ENCODE results near the gene NIPAL3.

NIPAL3 gene

DNA sequence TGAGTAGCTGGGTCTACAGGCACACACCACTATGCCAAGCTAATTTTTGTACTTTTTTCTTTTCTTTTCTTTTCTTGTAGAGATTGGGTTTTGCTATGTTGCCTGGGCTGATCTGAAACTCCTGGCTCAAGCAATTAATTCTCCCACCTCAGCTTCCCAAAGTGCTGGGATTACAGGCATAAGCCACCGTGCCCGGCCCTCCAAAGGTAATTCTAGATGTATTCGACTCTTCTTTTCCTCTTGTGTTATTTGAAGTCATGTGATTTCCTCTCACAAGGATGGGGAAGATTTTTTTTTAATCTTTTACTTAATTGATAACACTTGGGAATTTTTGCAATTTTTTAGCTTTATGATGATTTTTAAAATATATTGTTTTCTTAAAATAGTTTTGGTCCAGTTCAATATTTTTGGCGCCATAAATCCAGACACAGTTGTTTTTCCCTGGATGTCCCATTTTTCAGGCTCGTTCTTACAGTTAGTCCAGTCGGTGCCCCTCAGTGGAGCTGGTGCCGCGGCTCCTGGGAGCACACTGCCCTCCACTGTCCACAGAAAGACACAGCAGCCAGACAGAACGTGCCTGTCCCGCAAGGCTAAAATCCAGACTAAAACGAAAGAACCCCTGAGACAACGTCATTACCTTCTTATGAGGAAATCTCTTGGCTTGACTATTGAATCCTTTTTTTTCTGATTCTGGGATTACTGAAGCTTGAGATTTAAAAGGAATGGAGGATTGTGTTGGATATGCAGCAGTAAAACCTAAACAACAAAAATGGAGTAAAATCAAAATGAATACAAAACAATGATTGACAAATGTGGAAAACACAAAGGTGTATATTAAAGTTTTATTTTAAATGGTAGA, 24.4 kb upstream of the NIPAL3 start:
- peak; percentile 35 for DNase-seq (ENCODE audit: low read depth, low spot score)

DNA sequence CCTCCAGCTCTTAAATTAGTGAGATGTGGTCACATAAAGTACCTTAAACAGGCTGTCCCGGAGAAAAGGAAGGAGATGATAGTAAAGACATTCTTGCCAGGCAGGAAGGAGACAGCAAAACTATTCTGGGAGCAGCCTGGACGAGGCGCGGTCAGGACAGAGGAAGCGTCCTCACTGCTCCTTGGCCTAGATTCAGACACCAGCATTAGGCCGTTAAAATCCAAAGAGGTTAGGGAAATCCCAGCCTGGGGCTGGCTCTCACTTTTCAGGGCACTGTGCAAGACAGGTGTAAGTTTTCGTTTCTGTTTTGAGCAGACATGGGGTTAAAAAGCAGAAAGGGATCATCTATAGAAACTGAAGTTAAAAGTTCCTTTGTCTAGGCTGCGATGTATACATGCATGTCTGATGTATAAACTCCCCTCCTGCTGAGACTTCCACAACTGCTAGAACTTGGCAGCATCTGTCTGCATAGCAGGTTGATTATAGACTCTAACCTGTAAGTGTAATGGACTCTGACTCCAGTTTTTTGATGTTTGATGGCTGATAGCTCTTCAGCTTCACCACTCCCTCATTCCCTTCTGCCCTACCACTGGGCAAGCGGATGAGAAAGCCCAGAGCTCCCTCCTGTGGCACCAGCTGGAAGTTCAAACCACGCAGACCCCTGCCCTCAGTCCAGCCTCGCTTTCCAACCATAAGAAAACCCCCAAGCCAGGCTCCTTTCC, 23.6 kb upstream of the NIPAL3 start:
- DNase-seq (ENCODE audit: low read depth, low spot score) = no peak

DNA sequence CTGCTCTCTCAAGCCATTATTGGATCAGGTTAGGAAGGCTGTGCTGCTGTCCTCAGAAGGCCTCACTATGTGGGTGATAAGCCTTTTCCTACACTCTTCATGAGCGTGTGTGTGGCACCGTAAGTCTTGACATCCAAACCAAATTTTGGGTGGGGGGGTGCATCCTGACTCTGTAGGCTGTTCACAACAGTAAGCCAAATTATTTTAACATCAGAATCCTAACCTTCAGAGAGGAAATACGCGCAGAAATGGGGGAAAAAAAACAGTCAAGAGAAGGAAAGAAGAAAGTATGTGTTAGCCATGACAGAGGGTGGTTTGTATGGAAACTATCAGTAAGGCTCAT, 23.0 kb upstream of the NIPAL3 start:
- no peak for DNase-seq (ENCODE audit: low read depth, low spot score)

DNA sequence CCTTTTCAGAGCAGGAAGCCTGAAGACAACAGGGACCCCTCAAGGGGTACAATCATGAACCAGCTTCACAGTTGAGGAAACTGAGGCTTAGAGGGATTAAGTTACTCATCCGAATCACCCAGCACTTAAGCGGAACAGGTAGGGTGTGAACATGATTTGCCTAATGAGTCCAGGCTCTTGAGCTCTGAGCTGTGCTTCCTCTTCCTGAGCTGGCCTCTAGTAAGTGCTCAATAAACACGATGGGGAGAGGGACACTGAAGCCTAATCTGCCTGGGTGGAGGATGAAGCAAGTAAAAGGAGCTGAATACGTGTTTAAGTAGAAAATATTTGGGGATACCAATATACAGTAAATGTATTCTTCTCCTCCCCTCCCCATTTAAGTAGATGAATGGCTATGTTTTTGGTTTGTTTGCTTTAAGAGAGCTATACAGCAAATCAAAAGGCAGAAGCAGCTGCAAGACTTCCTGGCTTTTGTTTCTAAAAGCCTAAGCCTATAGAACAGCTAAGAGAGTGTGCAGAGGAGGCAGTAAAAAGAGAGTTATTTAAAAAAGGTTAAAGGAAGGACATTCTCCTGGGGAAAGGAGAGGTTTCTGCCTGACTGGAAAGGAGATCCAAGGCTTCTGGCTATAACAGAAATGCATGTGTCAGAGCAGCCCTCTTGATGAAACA, 22.5 kb upstream of the NIPAL3 start:
- DNase-seq (ENCODE audit: low read depth, low spot score) = no peak

DNA sequence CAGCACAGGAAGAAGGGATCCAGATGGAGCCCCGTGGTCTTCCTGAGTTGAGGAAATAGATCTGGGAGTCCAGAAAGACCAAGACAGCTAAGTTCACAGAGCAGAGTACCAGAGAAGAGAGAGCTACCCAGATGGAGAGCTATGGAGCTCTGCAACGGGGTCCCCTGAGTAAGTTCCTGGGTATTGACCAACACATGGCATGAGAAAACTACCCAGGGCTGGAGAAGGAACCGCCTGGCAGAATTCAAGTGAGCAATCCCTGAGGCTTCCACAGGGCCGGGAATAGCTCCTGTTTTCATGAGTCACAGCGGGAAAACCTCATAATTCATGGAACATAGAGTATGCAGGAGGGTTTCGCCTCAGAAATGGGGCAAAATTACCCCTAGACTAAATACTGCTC, 21.7 kb upstream of the NIPAL3 start:
- no peak for DNase-seq (ENCODE audit: low read depth, low spot score)

DNA sequence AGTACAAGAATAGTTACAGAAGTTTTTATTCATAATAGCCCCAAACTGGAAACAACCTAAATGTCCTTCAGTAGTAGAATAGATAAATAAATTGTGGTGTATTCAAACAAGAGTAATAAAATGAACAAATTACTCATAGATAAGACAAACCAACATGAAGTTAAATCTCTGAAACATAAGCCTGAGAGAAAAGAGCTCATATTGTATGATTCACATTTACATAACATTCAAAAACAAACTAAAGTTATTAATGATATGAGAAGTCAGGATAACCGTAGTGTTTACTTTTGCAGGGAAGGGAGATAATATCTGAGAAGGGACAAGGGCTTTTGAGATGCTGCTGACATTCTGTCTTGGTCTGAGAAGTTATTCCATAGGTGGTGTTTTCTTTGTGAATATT, 15.5 kb upstream of the NIPAL3 start:
- no peak for DNase-seq (ENCODE audit: low read depth, low spot score)

DNA sequence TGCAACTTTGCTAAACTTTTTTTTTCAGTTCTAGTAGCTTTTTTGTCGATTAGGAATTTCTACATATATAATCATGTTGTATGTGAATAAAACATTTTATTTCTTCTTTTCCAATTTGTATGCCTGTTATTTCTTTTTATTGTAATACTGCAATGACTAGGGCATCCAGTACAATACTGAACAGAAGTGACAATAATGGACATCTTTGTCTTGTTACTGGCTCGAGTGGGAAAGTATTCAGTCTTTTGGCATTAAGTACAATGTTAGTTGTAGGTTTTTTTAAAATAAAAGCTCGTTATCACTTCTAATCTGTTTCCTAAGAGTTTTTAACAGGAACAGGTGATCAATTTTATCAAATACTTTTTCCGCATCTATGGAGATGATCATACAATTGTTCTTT, 11.8 kb upstream of the NIPAL3 start:
- DNase-seq (ENCODE audit: low read depth, low spot score) = no peak

DNA sequence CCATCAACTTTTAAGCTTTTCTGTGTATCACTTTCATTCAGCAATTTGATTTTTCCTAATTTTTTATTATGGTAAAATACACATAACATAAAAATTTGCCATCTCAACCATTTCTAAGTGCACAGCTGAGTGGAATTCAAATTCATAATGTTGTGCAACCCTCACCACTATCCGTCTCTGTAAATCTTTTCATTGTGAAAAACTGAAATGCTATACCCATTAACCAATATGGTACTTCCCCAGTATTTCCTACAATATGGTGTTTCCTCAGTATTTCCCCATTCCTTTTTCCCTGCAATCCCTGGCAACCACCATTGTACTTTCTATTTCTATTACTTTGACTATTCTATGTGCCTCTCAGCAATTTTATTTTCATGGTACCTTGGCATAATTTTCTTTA, 8.8 kb upstream of the NIPAL3 start:
- DNase-seq (ENCODE audit: low read depth, low spot score) = no peak

DNA sequence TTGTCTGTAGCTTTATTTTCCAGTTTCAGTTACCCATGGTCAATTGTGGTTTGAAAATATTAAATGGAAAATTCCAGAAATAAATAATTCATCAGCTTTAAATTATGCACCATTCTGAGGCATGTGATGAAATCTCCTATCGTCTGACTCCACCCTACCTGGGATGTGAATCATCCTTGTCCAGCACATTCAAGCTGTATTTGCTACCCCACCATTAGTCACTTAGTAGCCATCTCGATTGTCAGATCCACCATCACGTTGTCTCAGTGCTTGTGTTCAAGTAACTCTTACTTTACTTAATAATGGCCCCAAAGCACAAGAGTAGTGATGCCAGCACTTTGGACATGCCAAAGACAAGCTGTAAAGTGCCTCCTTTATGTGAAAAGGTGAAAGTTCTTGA, 6.1 kb upstream of the NIPAL3 start:
- DNase-seq (ENCODE audit: low read depth, low spot score) = no peak

DNA sequence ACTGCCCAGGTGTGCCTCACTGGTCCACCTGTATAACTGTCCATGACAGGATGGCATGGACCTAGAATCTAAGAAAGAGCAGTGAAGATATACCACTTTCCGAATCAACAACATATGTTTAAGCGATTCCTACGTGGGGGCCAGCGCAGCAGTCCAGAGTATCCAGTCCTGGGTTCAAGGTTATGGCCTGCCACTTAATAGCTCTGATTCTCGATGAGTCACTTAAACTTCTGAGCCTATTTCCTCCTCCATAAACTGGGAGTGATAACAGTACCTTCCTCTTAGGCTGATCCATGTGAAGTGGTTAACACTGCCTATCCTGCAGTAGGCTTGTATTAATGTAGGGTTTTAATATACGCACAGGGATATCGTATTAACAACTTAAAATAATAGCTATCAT, 4.9 kb upstream of the NIPAL3 start:
- no peak for DNase-seq (ENCODE audit: low read depth, low spot score)

DNA sequence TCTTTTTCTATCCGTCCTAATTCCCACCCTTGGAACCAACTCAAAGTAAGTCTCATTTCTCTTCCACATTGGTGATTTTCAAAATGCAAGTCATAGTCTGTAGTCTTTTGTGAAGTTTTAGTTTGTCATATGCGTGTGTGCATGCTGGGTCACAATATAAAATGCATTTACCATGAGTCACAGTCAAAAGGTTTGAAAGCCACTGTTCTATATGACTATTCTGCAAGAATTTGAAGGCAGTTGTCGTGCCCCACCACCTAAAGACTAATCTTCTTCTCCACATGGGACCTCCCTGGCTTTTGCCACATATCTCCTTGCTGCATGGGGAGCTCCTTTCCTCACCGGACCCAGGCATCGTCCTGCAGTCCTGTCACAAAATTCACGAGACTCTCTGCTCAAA, 3.6 kb upstream of the NIPAL3 start:
- no peak for DNase-seq (ENCODE audit: low read depth, low spot score)

DNA sequence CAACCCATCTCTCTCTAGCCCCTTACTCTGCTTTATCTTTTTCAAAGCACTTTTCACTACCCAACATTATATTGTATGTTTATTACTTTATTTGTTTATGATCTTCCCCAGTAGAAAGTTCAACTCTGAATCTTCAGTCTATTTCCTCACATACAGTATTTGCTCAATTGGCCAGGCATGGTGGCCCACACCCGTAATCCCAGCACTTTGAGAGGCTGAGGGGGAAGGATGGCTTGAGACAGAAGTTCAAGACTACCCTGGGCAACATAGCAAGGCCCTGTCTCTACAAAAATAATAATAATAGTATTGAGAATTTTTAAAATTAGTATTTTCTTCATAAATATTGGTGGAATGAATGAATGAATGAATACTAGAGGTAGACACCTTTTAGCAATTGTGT, 3.2 kb upstream of the NIPAL3 start:
- no peak for DNase-seq (ENCODE audit: low read depth, low spot score)

DNA sequence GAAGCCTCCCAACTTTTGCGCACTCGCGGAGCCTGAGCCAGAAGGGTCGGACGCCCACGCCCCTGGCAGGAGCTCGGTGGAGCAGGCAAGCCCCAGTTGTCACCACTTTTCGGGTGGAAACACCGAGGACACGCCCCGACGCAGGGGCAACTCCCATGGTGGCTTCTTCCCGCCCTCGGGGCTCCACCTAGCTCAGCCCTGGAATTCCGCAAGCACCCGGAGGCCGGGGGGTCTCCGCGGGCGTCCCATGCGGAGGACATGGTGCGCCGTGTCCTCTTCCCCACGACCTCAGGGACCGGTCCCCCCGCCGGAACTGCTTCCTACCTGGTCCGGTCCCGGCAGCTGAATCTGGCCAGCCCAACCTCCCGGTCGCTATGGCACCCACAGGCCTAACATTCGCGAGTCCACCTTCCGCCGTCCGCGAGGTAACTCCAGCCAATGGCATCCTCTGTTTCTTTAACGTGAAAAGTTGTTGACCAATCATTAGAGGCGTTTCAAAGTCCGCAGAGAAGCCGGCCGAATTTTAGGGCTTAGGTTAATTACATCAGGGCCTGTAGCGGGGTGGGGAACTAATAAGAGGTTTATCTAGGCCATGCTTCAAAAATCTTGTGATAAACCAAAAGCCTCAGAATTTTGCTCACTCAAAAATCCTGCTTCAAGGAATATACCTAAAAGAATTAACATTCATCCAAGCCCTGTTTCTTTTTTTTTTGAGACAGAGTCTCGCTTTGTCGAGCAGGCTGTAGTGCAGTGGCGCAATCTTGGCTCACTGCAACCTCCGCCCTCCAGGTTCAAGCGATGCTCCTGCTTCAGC, 2.0 kb upstream of the NIPAL3 start, which contains the start of gene STPG1:
Gene STPG1 (minus strand): TSS at position 433 of the 814 bp plus-strand sequence. CDS start 12,394 bp downstream, outside the sequence.
- peak; percentile 41 for DNase-seq (ENCODE audit: low read depth, low spot score)

DNA sequence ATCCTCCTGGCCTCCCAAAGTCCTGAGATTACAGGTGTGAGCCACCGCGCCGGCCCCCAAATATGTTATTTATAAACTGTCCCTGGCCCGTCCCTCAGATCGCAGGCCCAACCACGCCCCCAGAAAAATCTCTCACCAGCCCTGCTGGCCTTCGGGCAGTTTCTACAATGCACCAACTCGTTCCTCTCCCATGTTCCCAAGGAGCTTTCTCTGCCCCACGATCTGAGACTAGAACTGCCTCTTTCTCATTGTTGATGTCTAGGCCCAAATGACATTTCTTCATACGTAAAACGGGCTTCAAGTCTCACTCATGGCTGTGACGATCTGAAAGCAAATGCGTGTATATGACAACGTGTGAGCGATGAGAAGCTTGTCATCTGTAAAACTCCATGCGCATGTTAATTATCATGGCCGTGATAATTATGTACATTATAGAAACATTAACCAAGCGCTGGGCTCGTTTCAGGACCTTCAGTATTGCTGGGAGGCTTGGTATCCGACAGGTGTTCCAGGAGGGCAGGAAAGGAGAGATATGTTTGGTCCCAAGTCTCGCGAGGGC, 748 bp upstream of the NIPAL3 start:
- no peak for DNase-seq (ENCODE audit: low read depth, low spot score)

DNA sequence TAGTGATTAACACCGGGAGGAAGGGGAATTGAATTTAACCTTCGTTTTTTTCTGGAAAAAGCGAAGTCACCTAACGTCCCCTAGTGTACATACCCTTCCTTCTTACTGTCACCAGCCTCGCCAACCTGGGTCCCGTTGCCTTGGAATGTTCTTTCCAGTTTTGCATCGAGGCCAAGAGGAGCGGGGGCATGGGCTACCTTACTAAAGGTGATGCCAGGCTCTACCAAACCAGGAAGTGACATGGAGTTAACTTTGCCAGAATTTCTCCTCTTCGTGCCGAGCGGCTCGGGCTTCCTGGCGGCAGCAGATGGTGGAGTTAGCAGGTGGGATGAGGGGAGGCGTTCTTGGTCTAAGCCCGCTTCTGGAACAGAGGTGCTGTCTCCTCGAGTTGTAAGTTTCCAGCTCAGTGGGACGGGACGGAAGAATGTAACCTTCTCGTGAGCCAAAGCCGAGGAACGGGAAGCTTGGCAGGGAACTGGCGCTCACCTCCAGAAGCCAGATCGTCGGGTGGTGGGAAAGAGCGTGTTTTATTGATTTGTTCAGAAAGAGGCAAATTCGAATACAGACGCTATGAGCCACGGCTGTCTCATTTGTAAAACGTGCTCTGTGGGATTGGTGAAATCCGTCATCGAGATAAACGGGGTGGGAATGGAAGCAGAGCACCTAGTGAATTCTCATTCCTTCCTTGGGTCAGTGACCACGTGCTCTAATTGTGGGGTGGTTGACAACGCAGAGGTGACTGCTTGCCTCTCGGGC, 486 bp downstream of the NIPAL3 start:
- no peak for DNase-seq (ENCODE audit: low read depth, low spot score)

DNA sequence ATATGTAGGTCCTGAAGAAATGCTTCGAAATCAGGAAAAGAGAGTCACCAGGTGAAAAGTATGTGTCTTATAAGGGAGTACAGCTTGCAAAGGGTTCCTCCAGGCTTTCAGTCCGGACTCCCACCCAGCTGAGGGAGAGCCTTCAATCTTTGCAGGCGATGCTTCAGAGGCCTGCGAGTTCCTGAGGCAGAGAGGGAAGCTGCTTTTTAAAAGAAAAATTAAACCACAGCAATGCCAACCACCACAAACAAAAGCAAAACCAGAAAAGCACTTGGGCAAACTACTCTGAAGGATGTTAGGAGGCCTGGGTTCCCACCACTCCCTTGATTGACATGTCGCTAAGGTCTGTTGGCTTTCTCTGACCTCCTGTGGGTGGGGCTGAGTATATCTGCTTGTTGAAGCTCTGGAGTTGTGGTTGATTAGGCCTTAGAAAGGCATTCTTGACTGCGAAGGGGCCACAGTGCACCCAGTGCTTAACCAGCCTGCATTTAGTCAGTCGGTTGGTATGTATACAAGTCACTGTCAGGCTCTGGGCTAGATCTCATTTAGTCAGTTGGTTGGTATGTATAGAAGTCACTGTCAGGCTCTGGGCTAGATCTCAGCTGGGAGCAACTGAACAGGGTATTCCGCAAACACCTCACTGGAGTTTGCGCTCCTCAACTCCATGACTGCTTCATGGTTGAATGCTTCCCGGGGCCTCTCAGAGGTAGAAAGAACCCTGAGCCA, 1.2 kb downstream of the NIPAL3 start:
- DNase-seq (ENCODE audit: low read depth, low spot score) = no peak

DNA sequence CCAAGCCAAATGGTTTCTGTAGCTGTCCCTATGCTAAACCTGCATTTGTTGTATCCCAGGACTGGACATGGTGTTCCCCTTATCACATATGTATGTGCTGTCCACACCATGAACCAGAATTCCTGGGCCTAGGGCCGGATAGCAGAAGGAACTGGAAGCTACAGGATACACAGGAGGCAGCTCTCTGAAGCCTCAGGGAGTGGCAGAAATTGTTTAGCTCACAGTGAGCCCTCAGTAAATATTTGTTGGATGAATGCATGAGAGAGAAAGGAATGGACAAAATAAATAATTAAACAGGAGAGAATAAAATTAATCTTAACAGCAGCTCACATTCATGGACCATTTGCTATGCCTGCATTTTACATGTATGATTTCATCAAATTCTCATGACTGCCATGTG, 2.1 kb downstream of the NIPAL3 start:
- DNase-seq (ENCODE audit: low read depth, low spot score) = no peak

DNA sequence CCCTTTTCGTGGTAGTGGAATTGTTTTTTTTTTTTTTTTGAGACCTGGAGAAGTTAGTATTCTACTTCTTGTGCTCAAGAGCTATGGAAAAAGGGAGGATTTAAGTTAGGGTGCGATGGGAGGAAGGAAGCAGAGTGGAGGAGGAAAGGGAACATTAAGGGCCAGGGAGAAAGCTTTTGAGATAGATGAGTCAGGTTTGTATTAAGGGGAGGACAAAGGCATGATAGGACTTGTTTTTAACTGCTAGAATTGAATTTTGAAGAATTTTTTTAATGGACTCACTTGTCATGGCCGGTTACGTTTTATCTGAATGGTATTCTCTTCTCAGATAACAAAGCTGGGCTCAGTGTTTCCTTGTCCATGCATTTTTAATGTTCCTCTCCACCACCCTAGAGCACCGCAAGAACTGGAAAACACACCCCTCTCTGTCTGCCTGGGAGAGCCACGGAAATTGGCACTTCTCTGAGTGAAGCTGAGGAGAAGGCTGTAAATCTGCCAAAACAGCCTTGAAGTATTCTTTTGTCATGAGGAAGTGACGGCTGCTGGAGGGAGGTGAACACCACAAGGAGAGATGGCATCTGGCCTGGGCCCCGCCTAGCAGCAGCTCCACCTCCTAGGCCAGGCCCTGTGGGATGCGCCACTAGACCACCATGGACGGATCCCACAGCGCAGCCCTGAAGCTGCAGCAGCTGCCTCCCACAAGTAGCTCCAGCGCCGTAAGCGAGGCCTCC, 3.5 kb downstream of the NIPAL3 start:
- no peak for DNase-seq (ENCODE audit: low read depth, low spot score)

DNA sequence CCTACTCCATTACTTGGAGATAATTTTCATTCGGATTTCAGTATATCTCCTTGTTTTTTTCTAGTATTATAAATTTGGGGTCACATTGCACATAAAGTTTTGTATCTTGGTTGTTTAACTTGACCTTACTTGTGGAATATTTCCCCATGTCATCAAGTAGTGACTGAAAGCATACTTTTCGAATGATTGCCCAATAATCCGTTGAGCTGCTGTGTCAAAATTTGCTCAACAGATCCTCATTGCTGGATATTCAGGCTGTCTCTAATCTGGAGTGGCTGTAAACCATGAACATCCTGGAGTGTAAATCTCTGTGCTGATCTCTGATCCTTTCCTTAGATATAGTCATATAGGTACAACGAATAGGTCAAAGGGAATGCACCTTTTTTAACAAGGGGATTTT, 4.9 kb downstream of the NIPAL3 start:
- DNase-seq (ENCODE audit: low read depth, low spot score) = no peak
